Gastroesophageal sphincter (tissue), 3 donors: ENCODE results near the gene RMP24.

Experiments used
- EP300 ChIP-seq: sonication (generic); formaldehyde crosslinking; IDR thresholded peaks from one replicate; pipeline ENCODE4 v1.6.1; 2017; ENCODE audit warnings: antibody characterized with exemption, mild to moderate bottlenecking
- POLR2A ChIP-seq, 2 donors: fragments of 450-650 bp; IDR thresholded peaks; one replicate each; pipeline ENCODE4 v1.6.1; 2017; ENCODE audit warnings: antibody characterized with exemption in 2 of 2, mild to moderate bottlenecking in 2 of 2, moderate library complexity in 1 of 2
- TF ChIP-seq, protein P1 (sequence below), 4 experiments: fragments of 200-600 bp in 2 of 4; fragments of 450-650 bp in 2 of 4; sonication (generic) in 1 of 4; IDR thresholded peaks; one replicate each; pipeline ENCODE4 v1.5.1; 2017 to 2019; ENCODE audit warnings: antibody characterized with exemption in 4 of 4, mild to moderate bottlenecking in 2 of 4, moderate library complexity in 2 of 4

DNA sequence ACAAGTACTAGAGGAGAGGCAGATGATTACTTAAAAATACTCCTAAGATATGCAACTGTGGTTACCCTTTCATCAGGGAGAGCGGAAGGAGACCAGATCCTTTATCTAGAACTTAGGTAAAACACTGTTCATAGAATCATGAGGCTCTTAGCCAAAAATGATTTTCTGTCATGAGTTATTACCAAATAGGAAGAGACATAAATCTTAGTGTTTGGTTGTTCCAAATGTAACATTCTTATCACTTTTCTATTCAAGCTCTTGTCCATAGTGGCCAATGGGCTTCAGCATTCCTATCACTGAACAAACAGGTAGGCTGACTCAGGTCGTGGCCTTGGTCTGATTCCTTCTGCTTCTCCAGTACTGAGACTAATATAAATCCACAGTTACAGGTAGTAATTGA is 56.4 kb downstream of the RMP24 start:
- TF ChIP-seq, protein P1, sequence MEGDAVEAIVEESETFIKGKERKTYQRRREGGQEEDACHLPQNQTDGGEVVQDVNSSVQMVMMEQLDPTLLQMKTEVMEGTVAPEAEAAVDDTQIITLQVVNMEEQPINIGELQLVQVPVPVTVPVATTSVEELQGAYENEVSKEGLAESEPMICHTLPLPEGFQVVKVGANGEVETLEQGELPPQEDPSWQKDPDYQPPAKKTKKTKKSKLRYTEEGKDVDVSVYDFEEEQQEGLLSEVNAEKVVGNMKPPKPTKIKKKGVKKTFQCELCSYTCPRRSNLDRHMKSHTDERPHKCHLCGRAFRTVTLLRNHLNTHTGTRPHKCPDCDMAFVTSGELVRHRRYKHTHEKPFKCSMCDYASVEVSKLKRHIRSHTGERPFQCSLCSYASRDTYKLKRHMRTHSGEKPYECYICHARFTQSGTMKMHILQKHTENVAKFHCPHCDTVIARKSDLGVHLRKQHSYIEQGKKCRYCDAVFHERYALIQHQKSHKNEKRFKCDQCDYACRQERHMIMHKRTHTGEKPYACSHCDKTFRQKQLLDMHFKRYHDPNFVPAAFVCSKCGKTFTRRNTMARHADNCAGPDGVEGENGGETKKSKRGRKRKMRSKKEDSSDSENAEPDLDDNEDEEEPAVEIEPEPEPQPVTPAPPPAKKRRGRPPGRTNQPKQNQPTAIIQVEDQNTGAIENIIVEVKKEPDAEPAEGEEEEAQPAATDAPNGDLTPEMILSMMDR (IDR thresholded peaks at IDR 0.05) = no peak
- no peak for TF ChIP-seq POLR2A (IDR thresholded peaks at IDR 0.05)
- no peak for TF ChIP-seq EP300
